EL (cell line): ENCODE measurements around the gene GARIN5A.

Experiments used
- DNase-seq: peaks from one replicate; pipeline ENCODE4 v3.0.0-alpha.2; 2016

The GARIN5A gene

DNA sequence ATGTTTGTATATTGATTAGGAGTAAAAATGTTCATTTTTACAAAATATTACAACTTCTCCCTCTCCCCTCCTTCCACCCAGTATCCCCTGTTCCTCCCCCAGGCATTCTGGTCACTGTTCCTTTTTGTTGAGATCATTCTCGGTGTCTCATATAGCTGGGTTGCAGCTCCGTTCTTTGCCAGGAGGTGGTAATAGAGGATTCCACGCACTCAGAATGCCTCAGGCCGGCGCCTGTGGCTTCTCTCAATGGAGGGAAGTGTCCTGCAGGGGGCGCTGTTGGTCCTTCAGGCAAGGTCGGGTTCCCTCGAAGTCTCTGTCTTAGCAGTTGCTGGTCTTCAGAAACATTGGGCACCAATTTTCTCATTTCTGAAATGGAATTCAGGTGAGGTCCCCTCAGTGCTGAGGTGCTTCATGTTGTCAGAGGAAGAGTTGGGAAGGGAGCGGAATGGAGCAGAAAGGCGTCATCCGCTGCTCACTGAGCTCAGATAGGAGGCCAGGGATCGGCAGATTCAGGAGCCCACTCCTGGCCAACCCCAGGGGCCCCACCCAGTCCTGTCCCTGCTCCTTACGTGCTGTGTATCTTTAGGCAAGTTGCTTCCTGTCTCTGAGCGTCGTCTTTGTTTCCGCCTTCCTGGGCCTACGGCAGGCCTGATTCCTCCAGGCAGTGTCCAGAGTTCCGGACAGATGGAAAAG, 10.3 kb upstream of the GARIN5A start:
- DNase-seq = peak; percentile 31

DNA sequence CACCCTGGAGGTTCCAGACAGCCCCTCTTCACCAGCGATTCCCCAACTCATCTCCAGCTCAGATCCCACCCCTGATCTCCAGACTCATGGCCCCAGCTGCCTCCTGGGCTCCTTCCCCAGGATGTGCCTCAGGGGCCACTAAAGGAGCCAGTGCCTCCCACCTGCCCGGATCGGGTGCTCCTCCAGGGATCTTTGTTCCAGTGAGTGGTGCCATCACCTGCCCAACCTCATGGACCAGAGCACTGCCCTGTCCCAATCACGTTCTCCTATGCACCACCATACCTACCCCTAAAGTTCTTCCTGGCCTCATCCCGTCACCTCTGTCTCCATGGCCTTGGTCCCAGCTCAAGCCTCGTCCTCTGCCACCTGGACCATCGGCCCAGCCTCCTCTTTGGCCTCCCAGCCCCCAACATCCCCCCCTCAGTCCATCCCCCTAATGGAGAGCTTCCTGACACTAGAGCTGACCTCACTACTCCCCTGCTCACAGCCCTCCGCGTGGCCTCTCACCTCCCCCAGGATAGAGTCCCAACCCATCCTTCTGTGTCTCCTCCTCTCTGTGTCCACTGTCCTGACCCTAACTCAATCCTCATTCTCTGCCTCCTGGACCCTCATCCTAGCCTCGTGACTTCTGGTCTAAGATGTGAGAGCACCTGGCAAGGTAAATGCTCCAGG, 8.8 kb upstream of the GARIN5A start:
- DNase-seq = no peak

DNA sequence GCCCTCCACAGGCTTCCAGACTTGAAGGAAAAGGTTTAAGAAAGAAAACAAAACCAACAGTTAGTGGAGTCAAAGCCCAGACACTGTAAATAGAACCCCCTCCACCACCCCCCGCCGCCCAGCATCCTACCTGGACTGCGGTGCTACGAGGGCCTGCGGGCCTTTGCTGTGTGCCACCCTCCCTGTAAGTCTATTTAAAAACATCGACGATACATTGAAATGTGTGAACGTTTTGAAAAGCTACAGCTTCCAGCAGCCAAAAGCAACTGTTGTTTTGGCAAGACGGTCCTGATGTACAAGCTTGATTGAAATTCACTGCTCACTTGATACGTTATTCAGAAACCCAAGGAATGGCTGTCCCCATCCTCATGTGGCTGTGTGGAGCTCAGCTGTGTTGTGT, 6.3 kb upstream of the GARIN5A start:
- DNase-seq = no peak

DNA sequence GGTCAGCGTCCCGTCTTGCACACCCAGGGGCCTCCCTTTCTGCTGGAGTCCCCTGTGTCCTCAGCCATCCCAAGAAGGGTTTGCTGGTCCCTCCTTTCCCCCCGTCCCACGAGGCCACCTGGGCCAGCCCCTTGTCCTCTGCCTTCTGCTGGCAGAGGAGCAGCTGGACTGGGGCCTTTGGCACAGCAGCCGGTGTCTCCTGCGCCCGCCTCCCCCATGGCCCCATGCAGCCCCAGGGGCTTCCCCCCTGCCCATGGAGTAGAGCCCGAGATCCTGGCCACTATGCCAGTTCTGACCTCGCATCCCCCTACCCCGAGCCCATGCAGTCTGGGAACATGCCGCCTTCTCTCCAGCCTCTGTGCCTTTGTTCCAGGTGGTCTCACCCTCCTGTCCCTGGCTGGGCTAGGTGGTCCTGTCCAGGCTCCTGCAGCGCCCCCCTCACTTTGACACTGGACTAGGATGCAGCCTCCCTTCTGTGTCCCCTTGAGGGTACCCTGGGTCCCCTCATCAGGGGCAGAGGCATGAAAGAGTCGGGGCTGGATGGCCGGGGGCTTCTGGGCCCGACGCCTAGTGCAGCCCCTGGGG, 5.7 kb upstream of the GARIN5A start:
- DNase-seq = no peak

DNA sequence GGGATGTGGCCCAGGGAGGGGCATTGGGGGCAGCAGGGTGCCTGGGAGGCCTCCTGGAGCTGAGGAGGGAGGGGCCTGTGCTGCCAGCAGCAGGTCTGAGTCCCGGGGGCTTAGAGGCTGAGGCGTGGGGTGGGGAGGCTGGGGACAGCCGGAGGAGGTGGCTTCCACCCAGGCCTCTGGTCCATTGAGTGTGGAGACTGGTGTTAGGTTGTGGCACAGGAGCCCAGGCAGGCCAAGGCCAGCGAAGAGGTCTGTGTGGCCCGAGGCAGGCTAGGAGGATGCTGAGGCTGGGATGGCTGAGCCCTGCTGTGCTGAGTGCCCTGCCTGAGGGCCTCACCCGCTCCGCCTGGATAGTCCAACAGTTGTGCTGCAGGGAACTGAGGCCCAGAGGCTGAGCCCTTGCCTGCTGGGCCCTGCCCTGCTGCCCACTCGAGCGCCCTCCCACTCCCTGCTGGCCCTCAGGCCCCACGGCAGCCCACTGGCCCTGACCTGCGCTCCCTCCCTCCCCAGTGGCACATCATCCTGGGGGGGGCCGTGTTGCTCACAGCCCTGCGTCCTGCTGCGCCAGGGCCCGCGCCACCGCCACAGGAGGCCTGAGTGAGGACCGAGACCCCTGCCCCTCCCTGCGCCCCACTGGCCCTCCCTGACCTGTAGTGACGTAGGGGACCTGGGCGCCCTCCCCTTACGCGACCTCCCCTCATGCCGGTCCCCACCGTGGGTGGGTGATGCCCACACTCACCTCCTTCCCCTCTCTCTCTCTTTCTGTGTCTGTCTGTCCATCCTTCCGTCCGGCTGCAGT, 4.9 kb upstream of the GARIN5A start:
- no peak for DNase-seq

DNA sequence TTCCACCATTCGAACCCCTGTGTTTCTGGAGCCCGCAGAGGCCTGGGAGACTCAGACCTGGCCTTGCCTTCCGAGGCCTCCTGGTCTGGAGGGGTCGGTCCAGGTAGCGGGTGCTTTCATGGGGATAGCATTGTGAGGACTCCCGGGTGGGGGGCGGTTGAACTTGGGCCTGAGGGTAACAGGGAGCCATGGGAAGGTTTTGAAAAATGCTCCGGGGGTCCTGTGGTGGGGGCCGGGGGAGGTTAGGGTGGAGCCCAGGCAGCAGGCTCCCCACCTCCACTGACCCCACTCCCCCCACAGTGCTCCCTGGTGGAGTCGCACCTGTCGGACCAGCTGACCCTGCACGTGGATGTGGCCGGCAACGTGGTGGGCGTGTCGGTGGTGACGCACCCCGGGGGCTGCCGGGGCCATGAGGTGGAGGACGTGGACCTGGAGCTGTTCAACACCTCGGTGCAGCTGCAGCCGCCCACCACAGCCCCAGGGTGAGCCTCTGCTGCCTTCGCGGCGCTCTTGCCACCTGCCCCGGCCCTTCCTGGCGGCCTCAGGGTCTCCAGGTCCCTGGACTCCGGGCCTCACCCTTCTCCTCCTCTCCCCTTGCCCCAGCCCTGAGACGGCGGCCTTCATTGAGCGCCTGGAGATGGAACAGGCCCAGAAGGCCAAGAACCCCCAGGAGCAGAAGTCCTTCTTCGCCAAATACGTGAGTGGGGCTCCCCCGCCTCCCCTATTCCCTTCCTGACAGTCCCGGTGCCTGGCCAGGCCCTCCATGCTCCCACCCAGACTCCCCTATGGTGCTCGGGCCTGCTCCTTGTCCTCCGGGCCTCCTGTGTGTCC, 3.8 kb upstream of the GARIN5A start:
- DNase-seq = no peak

DNA sequence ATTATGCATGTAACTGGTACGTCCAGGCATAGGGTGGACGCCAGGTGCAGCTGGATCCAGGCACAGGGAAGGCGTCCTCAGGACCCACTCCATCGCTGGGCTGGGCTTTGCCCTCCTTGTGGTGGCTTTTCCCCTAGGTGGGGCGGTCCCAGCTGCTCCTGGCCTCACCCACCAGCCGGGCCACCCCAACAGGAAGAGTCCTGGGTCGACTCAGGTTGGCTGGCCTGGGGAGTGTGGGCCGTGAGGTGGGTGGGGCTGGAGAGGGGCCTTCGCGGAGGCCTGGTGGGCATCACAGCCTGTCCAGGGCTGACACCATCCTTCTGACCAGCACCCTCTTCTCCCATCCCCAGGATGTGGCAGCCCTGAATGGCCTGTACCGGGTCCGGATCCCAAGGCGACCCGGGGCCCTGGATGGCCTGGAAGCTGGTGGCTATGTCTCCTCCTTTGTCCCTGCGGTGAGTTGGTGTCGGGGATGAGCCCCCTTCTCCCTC, 3.2 kb upstream of the GARIN5A start:
- no peak for DNase-seq

DNA sequence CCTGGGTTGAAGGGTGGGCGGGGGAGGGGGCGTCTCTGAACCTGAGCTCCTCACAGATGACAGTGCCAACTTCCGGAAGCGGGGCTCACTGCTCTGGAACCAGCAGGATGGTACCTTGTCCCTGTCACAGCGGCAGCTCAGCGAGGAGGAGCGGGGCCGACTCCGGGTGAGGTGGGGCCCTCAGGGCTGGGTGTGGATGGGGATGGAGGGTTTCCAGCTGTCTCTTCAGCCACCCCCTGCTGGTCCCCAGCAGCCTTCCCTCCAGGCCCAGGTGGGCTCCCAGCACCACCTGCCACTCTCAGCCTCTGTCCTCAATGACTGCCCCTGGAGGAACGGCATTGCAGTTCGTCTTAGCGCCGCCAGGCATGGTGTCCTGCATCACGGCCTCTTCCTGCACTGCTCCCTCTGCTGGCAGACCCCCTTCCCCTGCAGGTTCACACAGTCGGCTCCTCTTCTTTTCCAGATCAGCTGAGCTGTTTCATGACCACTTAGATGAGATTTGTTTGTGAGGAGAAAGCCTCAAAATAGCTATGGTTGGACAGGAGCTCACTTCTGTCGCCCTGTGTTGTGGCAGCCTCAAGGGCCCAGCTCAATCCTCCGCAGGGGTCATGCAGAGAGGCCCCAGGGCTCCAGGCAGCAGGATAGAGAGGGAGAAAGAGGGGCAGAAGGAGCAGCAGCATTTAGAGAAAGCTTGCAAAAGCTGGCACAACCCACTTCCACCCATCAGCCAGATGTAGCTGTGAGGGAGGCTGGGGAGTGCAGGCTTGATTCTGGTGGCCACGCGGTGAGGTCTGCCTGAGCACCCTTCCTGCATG, 2.5 kb upstream of the GARIN5A start:
- peak; percentile 56 for DNase-seq

DNA sequence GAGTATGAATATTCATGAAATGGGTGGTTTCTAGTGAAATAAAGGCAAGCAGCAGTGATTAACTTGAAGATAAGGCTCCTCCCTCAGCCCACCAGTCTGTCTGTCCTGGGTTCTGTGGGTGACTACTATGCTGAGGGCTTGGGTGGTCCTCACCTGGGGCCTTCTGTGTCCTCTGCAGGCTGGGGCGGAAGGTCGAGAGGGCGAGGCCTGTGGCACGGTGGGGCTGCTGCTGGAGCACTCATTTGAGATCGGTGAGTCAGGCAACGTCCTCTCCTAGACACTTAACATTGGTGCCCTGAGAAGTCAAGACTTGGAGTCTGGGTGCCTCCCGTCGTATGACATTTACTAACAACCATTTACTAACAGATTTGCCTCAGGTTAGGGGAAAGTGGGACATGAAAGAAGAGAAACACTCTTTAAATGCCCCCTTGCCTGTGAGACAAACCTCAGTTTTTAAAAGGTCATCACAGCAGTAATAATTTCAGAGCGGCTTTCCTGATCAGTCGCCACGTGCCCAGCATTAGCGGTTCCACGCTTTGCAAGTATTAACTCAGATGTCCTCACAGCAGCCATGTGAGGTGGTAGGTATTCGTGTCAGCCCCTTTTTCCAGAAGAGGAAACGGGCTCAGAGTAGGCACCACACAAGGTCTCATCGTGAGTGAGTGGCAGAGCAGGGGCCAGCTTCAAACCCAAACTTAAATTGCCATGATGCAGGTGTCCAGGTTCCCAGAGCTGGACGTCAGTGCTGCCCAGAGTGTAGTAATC, 1.3 kb upstream of the GARIN5A start:
- DNase-seq = no peak

DNA sequence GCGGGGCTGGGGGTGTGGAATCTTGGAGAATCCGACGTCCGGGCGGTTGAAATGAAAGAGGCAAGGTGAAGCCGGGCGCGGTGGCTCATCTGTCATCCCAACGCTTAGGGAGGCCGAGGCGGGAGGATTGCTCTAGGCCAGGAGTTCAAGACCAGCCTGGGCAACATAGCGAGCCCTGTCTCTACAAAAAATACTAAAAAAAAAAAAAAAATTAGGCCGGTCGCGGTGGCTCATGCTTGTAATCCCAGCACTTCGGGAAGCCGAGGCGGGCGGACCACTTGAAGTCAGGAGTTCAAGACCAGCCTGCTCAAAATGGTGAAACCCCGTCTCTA, 225 bp upstream of the GARIN5A start:
- no peak for DNase-seq

DNA sequence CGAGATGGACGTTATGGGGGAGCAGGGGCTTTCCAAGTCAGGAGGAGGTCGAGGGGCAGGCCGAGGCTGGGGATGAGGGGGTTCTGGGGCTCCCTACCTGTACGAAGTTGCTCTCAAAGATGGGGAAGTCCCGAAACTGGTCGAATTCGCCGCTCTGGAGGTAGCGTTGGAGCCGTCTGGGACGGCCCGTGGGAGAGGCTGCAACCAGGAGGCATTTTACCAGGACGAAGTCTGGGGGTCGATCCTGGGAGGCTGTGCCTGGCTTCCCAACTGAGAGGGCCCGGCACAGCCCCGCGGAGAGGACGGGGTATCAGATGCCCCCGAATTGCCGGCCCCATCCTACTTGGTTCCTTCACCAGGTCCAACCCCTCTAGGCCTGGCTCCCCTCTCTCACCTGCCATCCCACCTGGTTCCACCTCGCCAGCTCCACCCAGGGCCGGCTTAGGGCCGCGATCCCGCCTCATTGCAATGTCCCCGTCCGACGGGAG, 868 bp downstream of the GARIN5A start:
- no peak for DNase-seq

DNA sequence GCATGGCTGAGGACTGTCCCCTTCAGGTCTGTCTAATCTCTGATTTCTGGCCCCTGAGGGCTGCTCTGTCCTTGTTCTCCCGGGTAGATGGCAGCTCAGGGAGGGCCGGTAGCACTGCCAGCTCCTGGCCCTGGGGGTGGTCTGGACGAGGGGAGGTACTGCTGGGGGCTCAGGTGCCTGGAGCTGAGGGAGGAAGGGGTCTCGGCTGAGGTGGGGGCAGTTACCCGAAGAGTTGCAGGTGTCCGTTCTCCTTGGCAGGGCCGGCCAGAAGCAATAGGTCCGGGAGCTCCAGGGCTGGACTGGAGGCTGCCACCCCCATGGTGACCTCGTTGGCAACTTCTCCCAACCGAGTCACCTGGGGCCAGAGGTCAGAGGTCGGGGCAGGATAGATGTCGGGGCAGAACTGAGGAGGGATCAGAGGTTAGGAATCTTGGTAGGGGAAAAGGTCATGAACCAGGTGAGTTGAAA, 1.5 kb downstream of the GARIN5A start:
- no peak for DNase-seq

DNA sequence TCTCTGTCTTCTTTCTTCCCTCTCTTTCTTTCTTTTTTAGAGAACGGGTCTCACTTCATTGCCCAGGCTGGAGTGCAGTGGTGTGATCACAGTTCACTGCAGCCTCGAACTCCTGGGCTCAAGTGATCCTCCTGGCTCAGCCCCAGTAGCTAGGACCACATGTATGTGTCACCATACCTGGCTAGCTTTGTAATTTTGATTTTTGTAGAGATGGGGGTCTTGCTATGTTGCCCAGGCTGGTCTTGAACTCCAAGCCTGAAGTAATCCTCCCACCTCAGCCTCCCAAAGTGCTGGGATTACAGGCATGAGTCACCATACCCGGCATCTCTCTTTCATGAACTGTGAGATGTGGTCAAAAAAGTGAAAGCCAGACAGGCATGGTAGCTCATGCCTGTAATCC, 3.3 kb downstream of the GARIN5A start:
- peak; percentile 9 for DNase-seq

DNA sequence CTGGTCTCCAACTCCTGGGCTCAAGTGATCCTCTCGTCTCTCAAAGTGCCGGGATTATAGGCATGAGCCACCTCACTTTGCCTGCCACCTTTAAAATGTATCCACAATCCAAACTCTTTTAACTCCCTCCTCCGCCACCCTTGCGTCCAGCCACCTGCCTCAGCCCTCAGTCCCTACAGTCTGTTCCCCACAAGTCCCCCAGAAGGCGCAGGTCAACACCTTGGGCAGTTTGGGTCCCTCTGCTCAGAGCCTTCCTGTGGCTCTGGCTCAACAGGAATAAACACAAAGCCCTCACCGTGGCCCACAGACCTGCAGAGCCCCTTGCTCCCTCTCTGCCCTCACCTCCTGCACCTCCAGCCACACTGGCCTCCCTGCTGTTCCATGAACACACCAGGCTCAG, 7.8 kb downstream of the GARIN5A start:
- no peak for DNase-seq

DNA sequence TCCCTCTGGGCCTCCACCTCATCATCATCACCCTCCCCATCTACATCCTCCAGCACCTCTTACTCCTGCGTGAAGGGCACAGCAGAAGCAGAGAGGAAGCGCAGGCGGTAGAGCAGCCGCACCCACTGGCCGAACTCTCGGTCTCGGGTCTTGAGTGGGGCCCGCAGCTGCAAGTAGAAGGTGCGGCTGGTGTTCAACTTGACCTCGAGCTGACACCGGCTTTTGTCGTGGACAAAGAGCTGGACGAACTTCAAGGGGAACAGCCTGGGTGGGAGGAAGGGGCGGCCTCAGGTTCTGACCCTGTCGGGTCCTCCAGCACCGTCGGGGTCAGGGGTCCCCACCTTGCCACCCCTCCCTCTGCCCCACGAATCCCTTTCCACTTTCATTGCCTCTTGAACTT, 9.1 kb downstream of the GARIN5A start:
- DNase-seq = no peak

DNA sequence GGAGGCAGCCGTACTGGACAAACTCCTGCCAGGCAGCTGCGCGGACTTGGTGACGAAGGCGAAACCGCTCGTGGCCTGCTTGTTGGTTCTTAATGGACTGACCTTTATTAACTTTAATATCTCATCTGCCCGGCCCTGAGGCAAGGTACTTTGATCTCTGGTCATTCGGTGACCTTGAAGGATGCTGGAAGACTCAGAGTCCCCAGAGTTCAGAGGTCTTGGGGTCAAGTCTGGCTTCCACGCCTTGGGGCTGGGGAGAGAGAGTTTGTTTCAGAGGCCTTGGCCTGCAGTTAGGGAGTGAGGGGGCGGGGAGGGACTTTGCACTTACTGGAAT, 10.0 kb downstream of the GARIN5A start:
- DNase-seq = no peak

DNA sequence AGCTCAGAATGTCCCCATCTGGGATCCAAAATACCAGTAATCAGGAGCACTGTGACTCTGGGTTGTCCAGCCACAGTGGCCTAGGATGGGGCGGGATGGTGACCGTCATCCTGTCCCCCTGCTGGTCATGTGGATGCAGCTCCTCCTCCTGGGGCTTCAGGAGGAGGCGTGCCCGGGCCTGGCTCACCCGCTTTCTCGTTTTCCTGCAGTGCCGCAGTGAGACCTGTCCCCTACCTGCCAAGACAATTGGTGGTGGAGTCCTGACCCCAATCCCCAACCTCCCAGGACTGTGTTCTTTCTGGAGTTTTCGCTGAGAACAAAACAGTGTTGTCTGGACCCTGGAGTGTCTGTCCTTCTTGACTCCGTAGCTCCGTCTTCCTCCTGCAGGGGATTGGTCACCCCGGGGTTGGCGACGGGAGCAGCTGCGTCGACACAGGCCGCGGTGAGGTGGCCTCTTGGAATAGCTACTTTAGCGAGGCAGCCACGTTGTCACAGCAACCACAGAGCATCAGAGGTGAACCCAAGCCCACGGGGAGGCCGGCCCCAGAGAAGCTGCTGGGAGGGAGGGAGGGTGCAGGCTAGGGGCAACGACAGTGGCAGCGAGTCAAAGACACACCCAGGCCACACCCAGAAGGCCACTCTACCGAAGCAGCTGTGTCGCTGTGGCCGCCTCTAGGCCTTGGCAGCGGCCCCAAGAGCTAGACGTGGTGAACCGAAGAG, 10.5 kb downstream of the GARIN5A start:
- peak; percentile 33 for DNase-seq

DNA sequence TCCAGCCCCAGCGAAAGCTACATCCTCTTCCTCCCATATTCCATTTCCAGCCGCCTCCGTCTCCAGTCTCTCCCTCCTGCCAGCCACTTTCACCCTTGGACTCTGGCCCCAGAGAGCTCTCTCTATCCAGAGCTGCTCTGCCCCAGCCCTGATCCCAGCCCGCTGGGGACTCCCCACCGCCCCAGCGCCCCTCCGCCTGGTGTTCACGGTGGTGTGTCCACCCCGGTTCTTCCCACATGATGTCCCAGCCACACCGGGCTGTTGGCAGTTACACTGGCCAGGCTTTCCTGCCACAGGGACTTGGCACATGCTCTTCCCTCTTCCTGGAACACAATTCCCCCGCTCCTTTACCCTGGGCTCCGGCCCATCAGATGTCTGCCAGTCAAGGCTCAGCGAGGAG, 11.6 kb downstream of the GARIN5A start:
- no peak for DNase-seq

DNA sequence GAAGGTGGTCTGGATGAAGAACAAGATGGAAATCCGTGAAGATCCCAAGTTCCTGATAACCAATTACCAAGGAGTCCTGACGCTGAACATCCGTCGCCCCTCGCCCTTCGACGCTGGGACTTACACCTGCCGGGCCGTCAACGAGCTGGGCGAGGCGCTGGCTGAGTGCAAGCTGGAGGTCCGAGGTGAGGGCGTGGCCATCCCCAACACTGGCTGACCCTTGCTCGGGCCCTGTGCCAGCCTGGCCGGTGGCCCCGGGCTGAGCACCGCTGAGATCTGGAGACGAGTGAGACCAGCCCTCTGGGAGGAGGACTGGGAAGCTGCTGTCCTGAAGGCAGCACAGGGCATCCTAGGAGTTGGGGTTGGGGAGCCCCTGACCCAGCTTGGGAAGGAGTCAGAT, 12.3 kb downstream of the GARIN5A start:
- no peak for DNase-seq

DNA sequence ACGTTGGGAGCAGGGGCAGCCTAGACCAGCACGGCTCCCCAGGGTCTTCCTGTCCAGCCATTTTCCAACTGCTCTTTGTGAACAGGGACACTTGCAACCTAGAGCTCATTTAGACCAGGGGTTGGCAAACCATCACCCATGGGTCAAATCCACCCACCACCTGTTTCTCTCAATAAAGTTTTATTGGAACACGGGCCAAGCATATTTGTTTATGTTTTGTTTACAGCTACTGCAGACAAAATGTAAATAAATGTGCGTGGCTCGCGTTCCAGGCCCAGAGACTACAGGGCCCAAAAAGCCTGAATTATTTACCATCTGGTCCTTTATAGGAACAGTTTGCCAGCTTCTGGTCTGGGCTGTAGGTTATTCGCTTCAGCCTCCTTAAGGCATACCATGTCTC, 13.7 kb downstream of the GARIN5A start:
- DNase-seq = no peak
